ENCODE measurements around the gene ITPR1. TPM values are rescaled to one million over a fixed set of nuclear protein-coding genes. Genes with fewer than 3 reads are reported as not detected.

Gene ITPR1
- total RNA-seq, 1 experiment from 2014 or later: 48.5 TPM

GRCh38 chr3:4655145-4656045 lies 162.2 kb downstream of the ITPR1 start:
- intact Hi-C loops (cut with micrococcal nuclease): loop anchor here (1.0 to 10.0 kb wide), 7 partner anchors 41 to 467 kb away; partner anchors contain the start of genes ARL8B and BHLHE40
- no TSS peak for BruUV-seq (replicated peaks)
- H3K27me3 ChIP-seq (ENCODE audit: low read length): no peaks in the 10 kb centered on the region
- H3K4me1 ChIP-seq (ENCODE audit: insufficient read depth, low read length): peaks cover 9% of the 10 kb centered on the region
- CTCF ChIA-PET: interaction anchor here (1.4 kb wide), 1 partner anchor 367 kb away, joined by 3 read pairs; no protein-coding TSS in a partner anchor
- ATAC-seq (peak; percentile 8), DNase-seq (no peak)
- H3K9me3 ChIP-seq (ENCODE audit: low read length): no peaks in the 10 kb centered on the region
- H3K4me2 ChIP-seq (ENCODE audit: low read length): no peak overlapping the region
- TF ChIP-seq CTCF (conservative IDR thresholded peaks at IDR 0.05; ENCODE audit: low read depth, low read length) (no peak), EZH2phosphoT487 (IDR thresholded peaks at IDR 0.05; ENCODE audit: borderline replicate concordance, low read length) (no peak), EZH2 (IDR thresholded peaks at IDR 0.05; ENCODE audit: low read length, unreplicated experiment) (no peak)
- H3K9me2 ChIP-seq (replicated peaks; ENCODE audit: low read length): no peaks in the 10 kb centered on the region
- peaks cover 3% of the 10 kb centered on the region; the same call in 1 of the 2 replicates for H3K36me3 ChIP-seq (ENCODE audit: low read depth, low read length)
- H3K79me2 ChIP-seq (ENCODE audit: low read length): no peaks in the 10 kb centered on the region
- no peak overlapping the region for H3K9ac ChIP-seq (ENCODE audit: low read length)
- POLR2A ChIA-PET (ENCODE audit: unreplicated experiment): no interaction called here
- H3K27ac ChIP-seq (ENCODE audit: low read length): no peak overlapping the region
- no peak overlapping the region for H2AFZ ChIP-seq (ENCODE audit: low read length)
- no peaks in the 10 kb centered on the region for H3F3A ChIP-seq (ENCODE audit: low read length, unreplicated experiment)
- H4K20me1 ChIP-seq (ENCODE audit: low read length): no peaks in the 10 kb centered on the region
- H3K4me3 ChIP-seq (ENCODE audit: low read length): no peak overlapping the region

GRCh38 chr3:4656059-4656458 lies 162.9 kb downstream of the ITPR1 start:
- POLR2A ChIA-PET (ENCODE audit: unreplicated experiment): no interaction called here
- Histone ChIP-seq H3K79me2 (ENCODE audit: low read length) (no peaks in the 10 kb centered on the region), H3F3A (ENCODE audit: low read length, unreplicated experiment) (no peaks in the 10 kb centered on the region), H3K27ac (ENCODE audit: low read length) (no peak overlapping the region), H3K4me2 (ENCODE audit: low read length) (no peak overlapping the region), H2AFZ (ENCODE audit: low read length) (no peak overlapping the region), H3K4me1 (ENCODE audit: insufficient read depth, low read length) (peaks cover 4% of the 10 kb centered on the region), H3K4me3 (ENCODE audit: low read length) (no peak overlapping the region), H3K9me2 (replicated peaks; ENCODE audit: low read length) (no peaks in the 10 kb centered on the region), H3K27me3 (ENCODE audit: low read length) (no peaks in the 10 kb centered on the region), H4K20me1 (ENCODE audit: low read length) (no peaks in the 10 kb centered on the region), H3K9ac (ENCODE audit: low read length) (no peak overlapping the region), H3K9me3 (ENCODE audit: low read length) (no peaks in the 10 kb centered on the region), H3K36me3 (ENCODE audit: low read depth, low read length) (peaks cover 3% of the 10 kb centered on the region; the same call in 1 of the 2 replicates)
- ATAC-seq (peak; percentile 98), DNase-seq (peak; percentile 83)
- intact Hi-C loops (cut with micrococcal nuclease): loop anchor here (1.0 to 10.0 kb wide), 7 partner anchors 41 to 466 kb away; partner anchors contain the start of genes ARL8B and BHLHE40
- no TSS peak for BruUV-seq (replicated peaks)
- CTCF ChIA-PET: interaction anchor here (0.7 to 1.4 kb wide), 2 partner anchors 65 to 366 kb away, joined by 3 read pairs; no protein-coding TSS in a partner anchor
- TF ChIP-seq CTCF (conservative IDR thresholded peaks at IDR 0.05; ENCODE audit: low read depth, low read length) (peak; percentile 98), EZH2 (IDR thresholded peaks at IDR 0.05; ENCODE audit: low read length, unreplicated experiment) (no peak), EZH2phosphoT487 (IDR thresholded peaks at IDR 0.05; ENCODE audit: borderline replicate concordance, low read length) (no peak)
